Neural cell (in vitro differentiated cells): Measurements from ENCODE around the gene HCN1. TPM values are rescaled to one million over a fixed set of nuclear protein-coding genes. Genes with fewer than 3 reads are reported as not detected.
"Not testable (repeated sequence)": the region's sequence is repeated elsewhere in the genome, so short reads cannot be mapped to it uniquely, and the experiment has no call there.

Experiments used
- H2AFZ ChIP-seq: fragments of 200-600, 300-800 bp; sonication (generic), shearing (Covaris generic); 2 replicates; pipeline ENCODE4 v1.6.0; 2014; ENCODE audit warnings: low read depth, mild to moderate bottlenecking, antibody characterized with exemption, low read length, moderate library complexity
- H3F3A ChIP-seq: fragments of 200-600 bp; shearing (Covaris generic); 2 replicates; pipeline ENCODE4 v1.6.1; 2016; ENCODE audit warnings: mild to moderate bottlenecking, moderate library complexity, mixed read lengths, antibody characterized with exemption, low read length; ENCODE audit not compliant: insufficient read depth, poor library complexity, severe bottlenecking
- H3K27ac ChIP-seq: fragments of 200-600, 300-800 bp; sonication (generic), shearing (Covaris generic); 2 replicates; pipeline ENCODE4 v1.5.1; 2014; ENCODE audit warnings: mild to moderate bottlenecking, low read length, moderate library complexity
- H3K27me3 ChIP-seq: fragments of 300-800, 200-600 bp; sonication (generic), shearing (Covaris generic); 2 replicates; pipeline ENCODE4 v1.6.0; 2014; ENCODE audit warnings: mild to moderate bottlenecking, low read depth, low read length, moderate library complexity; ENCODE audit not compliant: insufficient read depth
- H3K36me3 ChIP-seq: fragments of 300-800, 200-600 bp; sonication (generic), shearing (Covaris generic); 2 replicates; pipeline ENCODE4 v1.5.1; 2014; ENCODE audit warnings: mild to moderate bottlenecking, antibody characterized with exemption, low read length, moderate library complexity; ENCODE audit not compliant: insufficient read depth
- H3K4me2 ChIP-seq: fragments of 300-800, 200-600 bp; sonication (generic), shearing (Covaris generic); 2 replicates; pipeline ENCODE4 v1.6.0; 2014; ENCODE audit warnings: mild to moderate bottlenecking, low read length
- H3K4me3 ChIP-seq: fragments of 300-800, 200-600 bp; sonication (generic), shearing (Covaris generic); 2 replicates; pipeline ENCODE4 v1.5.1; 2014; ENCODE audit warnings: mild to moderate bottlenecking, low read length, moderate library complexity
- H3K79me2 ChIP-seq: fragments of 200-600 bp; shearing (Covaris generic); replicated peaks from 2 replicates; pipeline ENCODE4 v1.6.0; 2014; ENCODE audit warnings: mild to moderate bottlenecking, low read length, moderate library complexity; ENCODE audit not compliant: insufficient read depth
- H3K9ac ChIP-seq: fragments of 300-800, 200-600 bp; sonication (generic), shearing (Covaris generic); 2 replicates; pipeline ENCODE4 v1.6.1; 2016; ENCODE audit warnings: mild to moderate bottlenecking, low read length, mixed read lengths
- H3K9me2 ChIP-seq: fragments of 200-600 bp; shearing (Covaris generic); 2 replicates; pipeline ENCODE4 v1.6.1; 2016; ENCODE audit warnings: mild to moderate bottlenecking, low read length, mixed read lengths; ENCODE audit not compliant: insufficient read depth
- H3K9me3 ChIP-seq: fragments of 200-600, 300-800 bp; sonication (generic), shearing (Covaris generic); 2 replicates; pipeline ENCODE4 v1.6.1; 2016; ENCODE audit warnings: mild to moderate bottlenecking, mixed run types, low read length, moderate library complexity, mixed read lengths
- H4K20me1 ChIP-seq: fragments of 200-600 bp; shearing (Covaris generic); 2 replicates; pipeline ENCODE4 v1.6.1; 2016; ENCODE audit warnings: mild to moderate bottlenecking, mixed run types; ENCODE audit not compliant: insufficient read depth
- EP300 ChIP-seq: fragments of 450-650 bp; conservative IDR thresholded peaks from 2 replicates; pipeline ENCODE4 v1.6.1; 2014; ENCODE audit warnings: antibody characterized with exemption, mild to moderate bottlenecking, moderate library complexity; ENCODE audit not compliant: poor library complexity, severe bottlenecking
- EZH2 ChIP-seq: fragments of 200-600, 300-800 bp; shearing (Covaris generic), sonication (generic); IDR thresholded peaks from 2 replicates; pipeline ENCODE4 v1.6.1; 2014; ENCODE audit warnings: antibody characterized with exemption, low read length, borderline replicate concordance, mild to moderate bottlenecking; ENCODE audit not compliant: insufficient read depth, poor library complexity, severe bottlenecking
- MXI1 ChIP-seq: fragments of 450-650 bp; conservative IDR thresholded peaks from 2 replicates; pipeline ENCODE4 v1.6.1; 2014; ENCODE audit warnings: antibody characterized with exemption, mild to moderate bottlenecking; ENCODE audit not compliant: poor library complexity, severe bottlenecking
- POLR2AphosphoS5 ChIP-seq: IDR thresholded peaks from 2 replicates; pipeline ENCODE4 v1.6.1; 2012
- RAD21 ChIP-seq: fragments of 450-650 bp; conservative IDR thresholded peaks from 2 replicates; pipeline ENCODE4 v1.6.1; 2014; ENCODE audit warnings: antibody characterized with exemption, mild to moderate bottlenecking, moderate library complexity
- SMC3 ChIP-seq: fragments of 450-650 bp; conservative IDR thresholded peaks from 2 replicates; pipeline ENCODE4 v1.6.1; 2014; ENCODE audit warnings: antibody characterized with exemption, mild to moderate bottlenecking, moderate library complexity; ENCODE audit not compliant: poor library complexity
- TAF1 ChIP-seq: IDR thresholded peaks from 2 replicates; pipeline ENCODE4 v1.6.1; 2012; ENCODE audit warnings: low read depth
- polyA plus RNA-seq: library from polyadenylated mRNA; depleted of rRNA; stranded (reverse); fragments of >200 nt; gene quantifications from 2 replicates; pipeline ENCODE4 v1.2.3, GENCODE V29; 2014
- TF ChIP-seq, protein P1 (sequence below): fragments of 450-650 bp; IDR thresholded peaks from 2 replicates; pipeline ENCODE4 v1.5.1; 2014; ENCODE audit warnings: antibody characterized with exemption, mild to moderate bottlenecking, moderate library complexity; ENCODE audit not compliant: poor library complexity, severe bottlenecking
- TF ChIP-seq, protein P2 (sequence below): IDR thresholded peaks from 2 replicates; pipeline ENCODE4 v1.6.1; 2012; ENCODE audit warnings: borderline replicate concordance

The HCN1 gene
- polyA plus RNA-seq, 1 donor from 2014 or later, result 1.4 TPM

DNA sequence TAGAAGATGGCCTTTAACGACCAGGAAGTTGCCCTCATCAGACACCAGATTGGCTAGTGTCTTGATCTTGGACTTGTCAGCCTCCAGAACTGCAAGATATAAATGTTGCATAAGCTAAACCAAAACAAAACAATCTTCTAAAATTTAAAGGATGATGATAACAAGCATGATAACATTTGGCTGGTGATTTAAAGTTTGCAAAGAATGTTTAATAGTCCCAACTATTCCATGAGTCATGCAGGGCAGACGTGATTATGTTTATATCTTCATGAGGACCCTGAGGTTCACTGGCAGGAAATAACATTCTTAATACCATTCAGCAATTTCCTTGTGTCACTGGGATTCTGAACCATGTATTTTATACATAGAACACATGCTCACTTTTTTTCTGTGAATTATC is 319.8 kb downstream of the HCN1 start:
- Histone ChIP-seq H3K9ac (no peak overlapping the region), H3K9me2 (no peaks in the 10 kb centered on the region), H2AFZ (no peak overlapping the region)

DNA sequence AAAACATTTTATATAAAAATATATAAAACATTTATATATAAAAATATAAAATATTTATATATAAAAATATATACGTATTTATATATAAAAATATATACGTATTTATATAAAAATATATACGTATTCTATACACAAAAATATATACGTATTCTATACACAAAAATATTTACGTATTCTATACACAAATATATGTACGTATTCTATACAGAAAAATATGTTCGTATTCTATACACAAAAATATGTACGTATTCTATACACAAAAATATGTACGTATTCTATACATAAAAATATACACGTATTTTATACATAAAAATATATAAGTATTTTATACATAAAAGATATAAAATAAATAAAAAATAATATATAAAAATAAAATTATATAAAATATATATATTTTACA is 323.6 kb downstream of the HCN1 start:
- H3K36me3 ChIP-seq, result no peaks in the 10 kb centered on the region
- H3K9ac ChIP-seq, result no peak overlapping the region
- H3K79me2 ChIP-seq, result no peaks in the 10 kb centered on the region
- no peaks in the 10 kb centered on the region for H4K20me1 ChIP-seq
- H3K27ac ChIP-seq, result no peak overlapping the region
- H3K27me3 ChIP-seq, result no peaks in the 10 kb centered on the region
- no peak overlapping the region for H3K4me2 ChIP-seq
- H2AFZ ChIP-seq, result no peak overlapping the region
- H3F3A ChIP-seq, result no peaks in the 10 kb centered on the region
- TF ChIP-seq RAD21, result no peak
- no peak for TF ChIP-seq MXI1
- TF ChIP-seq, protein P1, sequence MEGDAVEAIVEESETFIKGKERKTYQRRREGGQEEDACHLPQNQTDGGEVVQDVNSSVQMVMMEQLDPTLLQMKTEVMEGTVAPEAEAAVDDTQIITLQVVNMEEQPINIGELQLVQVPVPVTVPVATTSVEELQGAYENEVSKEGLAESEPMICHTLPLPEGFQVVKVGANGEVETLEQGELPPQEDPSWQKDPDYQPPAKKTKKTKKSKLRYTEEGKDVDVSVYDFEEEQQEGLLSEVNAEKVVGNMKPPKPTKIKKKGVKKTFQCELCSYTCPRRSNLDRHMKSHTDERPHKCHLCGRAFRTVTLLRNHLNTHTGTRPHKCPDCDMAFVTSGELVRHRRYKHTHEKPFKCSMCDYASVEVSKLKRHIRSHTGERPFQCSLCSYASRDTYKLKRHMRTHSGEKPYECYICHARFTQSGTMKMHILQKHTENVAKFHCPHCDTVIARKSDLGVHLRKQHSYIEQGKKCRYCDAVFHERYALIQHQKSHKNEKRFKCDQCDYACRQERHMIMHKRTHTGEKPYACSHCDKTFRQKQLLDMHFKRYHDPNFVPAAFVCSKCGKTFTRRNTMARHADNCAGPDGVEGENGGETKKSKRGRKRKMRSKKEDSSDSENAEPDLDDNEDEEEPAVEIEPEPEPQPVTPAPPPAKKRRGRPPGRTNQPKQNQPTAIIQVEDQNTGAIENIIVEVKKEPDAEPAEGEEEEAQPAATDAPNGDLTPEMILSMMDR, result no peak
- no peak for TF ChIP-seq POLR2AphosphoS5
- no peak for TF ChIP-seq EZH2
- TF ChIP-seq TAF1, result no peak
- TF ChIP-seq, protein P2, sequence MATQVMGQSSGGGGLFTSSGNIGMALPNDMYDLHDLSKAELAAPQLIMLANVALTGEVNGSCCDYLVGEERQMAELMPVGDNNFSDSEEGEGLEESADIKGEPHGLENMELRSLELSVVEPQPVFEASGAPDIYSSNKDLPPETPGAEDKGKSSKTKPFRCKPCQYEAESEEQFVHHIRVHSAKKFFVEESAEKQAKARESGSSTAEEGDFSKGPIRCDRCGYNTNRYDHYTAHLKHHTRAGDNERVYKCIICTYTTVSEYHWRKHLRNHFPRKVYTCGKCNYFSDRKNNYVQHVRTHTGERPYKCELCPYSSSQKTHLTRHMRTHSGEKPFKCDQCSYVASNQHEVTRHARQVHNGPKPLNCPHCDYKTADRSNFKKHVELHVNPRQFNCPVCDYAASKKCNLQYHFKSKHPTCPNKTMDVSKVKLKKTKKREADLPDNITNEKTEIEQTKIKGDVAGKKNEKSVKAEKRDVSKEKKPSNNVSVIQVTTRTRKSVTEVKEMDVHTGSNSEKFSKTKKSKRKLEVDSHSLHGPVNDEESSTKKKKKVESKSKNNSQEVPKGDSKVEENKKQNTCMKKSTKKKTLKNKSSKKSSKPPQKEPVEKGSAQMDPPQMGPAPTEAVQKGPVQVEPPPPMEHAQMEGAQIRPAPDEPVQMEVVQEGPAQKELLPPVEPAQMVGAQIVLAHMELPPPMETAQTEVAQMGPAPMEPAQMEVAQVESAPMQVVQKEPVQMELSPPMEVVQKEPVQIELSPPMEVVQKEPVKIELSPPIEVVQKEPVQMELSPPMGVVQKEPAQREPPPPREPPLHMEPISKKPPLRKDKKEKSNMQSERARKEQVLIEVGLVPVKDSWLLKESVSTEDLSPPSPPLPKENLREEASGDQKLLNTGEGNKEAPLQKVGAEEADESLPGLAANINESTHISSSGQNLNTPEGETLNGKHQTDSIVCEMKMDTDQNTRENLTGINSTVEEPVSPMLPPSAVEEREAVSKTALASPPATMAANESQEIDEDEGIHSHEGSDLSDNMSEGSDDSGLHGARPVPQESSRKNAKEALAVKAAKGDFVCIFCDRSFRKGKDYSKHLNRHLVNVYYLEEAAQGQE, result no peak
- no peak for TF ChIP-seq SMC3
- TF ChIP-seq EP300, result no peak
- H3K4me3 ChIP-seq, result no peak overlapping the region
- H3K9me3 ChIP-seq, result no peaks in the 10 kb centered on the region
- no peaks in the 10 kb centered on the region for H3K9me2 ChIP-seq

More for the DNA sequence above, 319.8 kb downstream of the HCN1 start:
- no peak overlapping the region for H3K4me2 ChIP-seq
- H3K79me2 ChIP-seq, result no peaks in the 10 kb centered on the region
- H4K20me1 ChIP-seq, result no peaks in the 10 kb centered on the region
- H3K9me3 ChIP-seq, result no peaks in the 10 kb centered on the region
- H3F3A ChIP-seq, result no peaks in the 10 kb centered on the region
- no peak overlapping the region for H3K27ac ChIP-seq
- H3K27me3 ChIP-seq, result no peaks in the 10 kb centered on the region
- H3K36me3 ChIP-seq, result no peaks in the 10 kb centered on the region
- H3K4me3 ChIP-seq, result no peak overlapping the region
- TF ChIP-seq, protein P2, result no peak
- TF ChIP-seq TAF1 (no peak), RAD21 (no peak), SMC3 (no peak), EZH2 (no peak), POLR2AphosphoS5 (no peak), MXI1 (no peak)
- TF ChIP-seq, protein P1, result no peak

DNA sequence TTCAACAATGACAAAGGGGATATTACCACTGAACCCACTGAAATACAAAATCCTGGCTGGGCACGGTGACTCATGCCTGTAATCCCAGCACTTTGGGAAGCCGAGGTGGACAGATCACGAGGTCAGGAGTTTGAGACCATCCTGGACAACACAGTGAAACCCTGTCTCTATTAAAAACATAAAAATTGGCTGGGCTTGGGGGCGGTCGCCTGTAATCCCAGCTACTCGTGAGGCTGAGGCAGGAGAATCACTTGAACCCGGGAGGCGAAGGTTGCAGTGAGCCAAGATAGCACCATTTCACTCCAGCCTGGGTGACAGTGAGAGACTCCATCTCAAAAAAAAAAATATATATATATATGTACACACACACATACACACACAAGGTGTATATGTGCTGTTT is 324.8 kb downstream of the HCN1 start:
- not testable (repeated sequence) for H4K20me1 ChIP-seq, H3K27ac ChIP-seq, H3K36me3 ChIP-seq, H3K9ac ChIP-seq, H3K79me2 ChIP-seq, H3K9me3 ChIP-seq, H3K4me3 ChIP-seq, H2AFZ ChIP-seq, H3K27me3 ChIP-seq, H3K9me2 ChIP-seq, H3K4me2 ChIP-seq, H3F3A ChIP-seq
